ENCODE data around the gene ZNF26.
"Not testable (repeated sequence)": the region's sequence is repeated elsewhere in the genome, so short reads cannot be mapped to it uniquely, and the experiment has no call there.

The ZNF26 gene

DNA sequence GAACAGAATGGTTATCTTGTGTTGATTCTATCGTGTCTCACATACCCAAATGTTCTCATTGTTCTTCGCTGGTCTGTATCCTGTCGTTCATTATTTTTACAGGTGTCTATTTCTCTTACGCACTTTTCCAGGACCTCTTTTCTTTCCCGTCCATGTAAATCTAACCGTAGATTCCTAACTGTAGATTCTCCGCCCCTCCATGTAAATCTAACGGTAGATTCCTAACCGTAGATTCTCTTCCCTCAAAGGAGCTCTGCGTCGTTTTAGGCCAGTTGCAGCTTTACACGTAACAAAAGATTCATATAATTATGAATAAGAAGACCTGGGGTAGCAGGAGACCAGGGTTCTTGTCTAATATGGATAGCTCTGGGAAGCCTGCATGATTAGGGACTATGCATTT is 20.4 kb upstream of the ZNF26 start:
- TF ChIP-seq, protein P1, sequence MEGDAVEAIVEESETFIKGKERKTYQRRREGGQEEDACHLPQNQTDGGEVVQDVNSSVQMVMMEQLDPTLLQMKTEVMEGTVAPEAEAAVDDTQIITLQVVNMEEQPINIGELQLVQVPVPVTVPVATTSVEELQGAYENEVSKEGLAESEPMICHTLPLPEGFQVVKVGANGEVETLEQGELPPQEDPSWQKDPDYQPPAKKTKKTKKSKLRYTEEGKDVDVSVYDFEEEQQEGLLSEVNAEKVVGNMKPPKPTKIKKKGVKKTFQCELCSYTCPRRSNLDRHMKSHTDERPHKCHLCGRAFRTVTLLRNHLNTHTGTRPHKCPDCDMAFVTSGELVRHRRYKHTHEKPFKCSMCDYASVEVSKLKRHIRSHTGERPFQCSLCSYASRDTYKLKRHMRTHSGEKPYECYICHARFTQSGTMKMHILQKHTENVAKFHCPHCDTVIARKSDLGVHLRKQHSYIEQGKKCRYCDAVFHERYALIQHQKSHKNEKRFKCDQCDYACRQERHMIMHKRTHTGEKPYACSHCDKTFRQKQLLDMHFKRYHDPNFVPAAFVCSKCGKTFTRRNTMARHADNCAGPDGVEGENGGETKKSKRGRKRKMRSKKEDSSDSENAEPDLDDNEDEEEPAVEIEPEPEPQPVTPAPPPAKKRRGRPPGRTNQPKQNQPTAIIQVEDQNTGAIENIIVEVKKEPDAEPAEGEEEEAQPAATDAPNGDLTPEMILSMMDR (IDR thresholded peaks at IDR 0.05; ENCODE audit: extremely low read depth, missing control alignments) = no peak
- DNase-seq (ENCODE audit: low spot score) = no peak

DNA sequence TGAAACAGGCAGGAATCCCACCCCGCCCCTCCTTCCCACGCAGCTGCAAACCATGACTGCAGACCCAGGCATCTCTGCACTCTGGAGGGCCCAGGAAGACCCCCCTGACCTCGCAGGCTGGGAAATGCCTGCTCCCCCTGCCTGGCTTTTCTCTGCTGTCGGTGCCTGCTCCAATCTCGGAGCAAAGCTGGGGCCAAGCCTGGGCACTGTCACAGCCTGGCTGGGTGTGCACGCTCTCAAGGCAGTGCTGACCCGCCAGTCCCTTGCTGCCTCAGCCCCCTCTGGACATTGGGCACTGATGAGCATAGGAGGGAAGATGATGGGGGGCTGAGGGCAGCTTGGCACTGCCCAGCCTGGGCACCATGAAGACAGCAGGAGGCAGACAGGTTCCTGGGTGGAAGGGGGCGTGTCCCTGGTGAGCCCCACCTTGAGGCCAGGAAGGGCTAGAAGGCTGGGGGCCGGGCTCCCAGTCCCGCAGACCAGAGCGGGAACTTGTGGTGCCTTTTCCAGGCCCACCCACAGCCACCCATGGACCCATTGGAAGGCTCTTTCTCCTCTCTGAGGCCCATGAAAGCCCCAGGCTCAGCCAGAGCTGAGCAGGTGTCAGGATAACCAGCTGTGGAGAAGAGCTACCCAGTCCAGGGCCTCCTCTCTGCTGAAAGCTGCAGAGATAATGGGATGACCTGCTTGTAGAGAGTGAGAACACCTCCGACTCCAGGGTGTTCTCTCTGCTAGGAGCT is 19.3 kb upstream of the ZNF26 start:
- TF ChIP-seq, protein P1 (IDR thresholded peaks at IDR 0.05; ENCODE audit: extremely low read depth, missing control alignments) = no peak
- DNase-seq (ENCODE audit: low spot score) = no peak

DNA sequence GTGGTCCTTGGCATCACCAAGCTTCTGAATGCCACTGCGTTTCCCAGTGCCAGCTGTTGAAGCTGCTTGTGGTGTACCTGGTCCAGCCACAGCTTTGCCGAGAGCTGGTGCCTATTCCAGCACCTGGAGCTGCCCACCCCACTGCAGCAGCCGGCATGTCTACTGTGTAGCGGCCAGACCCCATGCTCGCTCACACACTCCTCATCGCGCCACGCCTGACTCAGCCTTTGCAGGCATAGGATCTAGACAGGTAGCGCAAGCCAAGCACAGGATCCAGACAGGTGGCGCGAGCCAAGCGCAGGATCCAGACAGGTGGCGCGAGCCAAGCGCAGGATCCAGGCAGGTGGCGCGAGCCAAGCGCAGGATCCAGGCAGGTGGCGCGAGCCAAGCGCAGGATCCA is 18.4 kb upstream of the ZNF26 start:
- no peak for DNase-seq (ENCODE audit: low spot score)
- TF ChIP-seq, protein P1 (IDR thresholded peaks at IDR 0.05; ENCODE audit: extremely low read depth, missing control alignments) = no peak

DNA sequence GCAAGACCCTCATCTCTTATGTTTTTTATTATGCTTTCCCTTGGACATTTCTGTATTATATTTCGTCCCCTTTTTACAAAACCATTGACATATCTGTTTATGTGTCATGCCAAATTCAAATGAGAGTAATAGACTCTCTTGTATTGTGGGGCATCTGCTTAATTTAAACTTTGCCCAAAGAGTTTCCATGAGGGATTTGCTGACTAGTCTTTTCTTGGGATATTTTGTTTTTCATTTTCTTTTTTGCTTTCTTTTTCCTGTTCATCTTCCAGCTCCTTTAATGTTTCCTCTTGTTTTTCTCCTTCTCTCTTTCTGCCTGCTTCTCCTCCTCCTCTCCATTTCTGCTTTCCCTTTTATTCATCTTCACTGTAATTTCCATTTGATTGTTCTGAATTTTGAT is 13.8 kb upstream of the ZNF26 start:
- TF ChIP-seq, protein P1 (IDR thresholded peaks at IDR 0.05; ENCODE audit: extremely low read depth, missing control alignments) = no peak
- DNase-seq (ENCODE audit: low spot score) = no peak

DNA sequence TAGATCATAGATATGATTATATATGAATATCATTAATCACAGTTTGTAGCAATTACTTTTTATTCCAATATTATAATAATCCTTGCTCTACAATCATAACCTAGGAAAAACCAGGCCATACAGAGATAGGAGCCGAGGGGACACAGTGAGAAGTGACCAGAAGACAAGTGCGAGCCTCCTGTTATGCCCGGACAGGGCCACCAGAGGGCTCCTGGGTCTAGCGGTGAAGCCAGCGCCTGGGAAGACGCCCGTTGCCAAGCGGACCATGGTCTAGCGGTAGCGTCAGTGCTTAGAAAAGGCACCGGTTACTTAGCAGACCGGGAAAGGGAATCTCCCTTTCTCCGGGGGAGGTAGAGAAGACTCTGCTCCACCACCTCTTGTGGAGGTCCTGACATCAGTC is 9.3 kb upstream of the ZNF26 start:
- DNase-seq (ENCODE audit: low spot score) = not testable (repeated sequence)

DNA sequence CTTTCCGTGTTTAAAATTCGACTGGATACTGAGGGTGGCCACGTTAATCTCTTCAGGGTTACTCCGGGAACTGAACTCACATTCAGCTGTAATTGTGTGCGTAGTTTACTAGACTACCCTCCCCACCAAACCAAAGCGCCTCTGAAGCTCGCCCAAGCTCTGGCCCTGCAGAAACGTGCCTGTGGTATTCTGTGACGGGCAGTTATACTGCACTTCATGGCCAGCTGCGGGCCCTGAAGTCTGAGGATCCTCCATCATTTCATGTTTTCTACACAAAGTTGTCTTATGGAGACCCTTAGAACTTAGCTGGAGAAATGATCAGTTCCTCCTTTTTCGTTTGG is 688 bp downstream of the ZNF26 start:
- TF ChIP-seq, protein P1 (IDR thresholded peaks at IDR 0.05; ENCODE audit: extremely low read depth, missing control alignments) = no peak
- no peak for DNase-seq (ENCODE audit: low spot score)

DNA sequence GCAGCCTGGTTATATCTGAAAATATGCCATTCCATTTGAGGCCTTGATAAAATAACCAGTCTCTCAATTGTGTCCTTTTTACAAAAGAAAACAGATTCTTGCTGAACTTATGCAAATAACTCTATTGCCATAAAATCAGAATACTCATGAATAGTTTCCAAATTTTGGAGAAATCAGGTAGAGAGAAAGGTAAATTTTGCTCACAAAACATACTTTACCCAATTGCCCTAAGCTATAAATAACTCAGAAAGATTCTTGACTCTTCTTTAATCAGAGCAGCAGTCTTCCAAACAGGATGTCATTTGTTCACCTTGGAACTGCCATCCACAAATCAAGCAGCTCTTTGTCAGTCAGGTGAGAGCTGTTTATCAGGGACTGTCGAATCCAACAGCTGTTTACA is 12.6 kb downstream of the ZNF26 start:
- TF ChIP-seq, protein P1 (IDR thresholded peaks at IDR 0.05; ENCODE audit: extremely low read depth, missing control alignments) = no peak

DNA sequence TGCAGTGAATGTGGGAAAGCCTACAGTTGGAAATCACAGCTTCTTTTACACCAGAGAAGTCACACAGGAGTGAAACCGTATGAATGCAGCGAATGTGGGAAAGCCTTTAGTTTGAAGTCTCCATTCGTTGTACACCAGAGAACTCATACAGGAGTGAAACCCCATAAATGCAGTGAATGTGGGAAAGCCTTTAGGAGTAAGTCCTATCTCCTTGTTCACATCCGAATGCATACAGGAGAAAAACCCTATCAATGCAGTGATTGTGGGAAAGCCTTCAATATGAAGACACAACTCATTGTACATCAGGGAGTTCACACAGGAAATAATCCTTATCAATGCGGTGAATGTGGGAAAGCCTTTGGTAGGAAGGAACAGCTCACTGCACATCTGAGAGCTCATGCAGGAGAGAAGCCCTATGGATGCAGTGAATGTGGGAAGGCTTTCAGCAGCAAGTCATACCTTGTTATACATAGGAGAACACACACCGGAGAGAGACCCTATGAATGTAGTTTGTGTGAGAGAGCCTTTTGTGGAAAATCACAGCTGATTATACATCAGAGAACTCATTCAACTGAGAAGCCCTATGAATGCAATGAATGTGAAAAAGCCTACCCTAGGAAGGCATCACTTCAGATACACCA is 24.6 kb downstream of the ZNF26 start:
- no peak for DNase-seq (ENCODE audit: low spot score)
- TF ChIP-seq, protein P1 (IDR thresholded peaks at IDR 0.05; ENCODE audit: extremely low read depth, missing control alignments) = no peak

More for the DNA sequence above, 12.6 kb downstream of the ZNF26 start:
- no peak for DNase-seq (ENCODE audit: low spot score)

All from GM20000 (cell line).